ENCODE measurements around the gene ZNF445.
A peak's percentile ranks its signal among the peaks of the same experiment; 100 is the strongest.

Gene ZNF445

GRCh38 chr3:44516230-44516629 lies 38.8 kb upstream of the ZNF445 start:
- peaks cover under 1% of the 10 kb centered on the region for H3K4me1 ChIP-seq (ENCODE audit: control insufficient read depth, low read depth, low read length)

DNA sequence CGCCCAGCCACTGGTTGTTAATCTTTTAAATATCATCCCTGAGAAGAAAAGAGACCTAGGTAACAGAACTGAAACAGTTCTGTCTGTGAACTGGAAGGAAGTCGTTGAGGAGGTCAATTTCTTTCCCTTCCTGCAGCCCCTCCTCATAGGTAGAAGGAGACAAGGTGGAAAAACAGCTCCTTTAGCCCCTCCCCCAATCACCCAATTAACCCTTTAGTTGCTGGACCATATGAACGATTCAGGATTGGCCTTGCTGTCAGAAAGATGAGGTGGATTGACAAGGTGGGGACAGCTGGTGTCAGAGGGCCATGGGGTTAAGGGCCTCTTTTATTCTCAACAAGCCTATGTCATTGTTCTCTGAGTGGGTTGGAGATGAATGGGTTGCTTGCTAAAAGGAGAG lies 36.0 kb upstream of the ZNF445 start:
- no peak overlapping the region for H4K8ac ChIP-seq (ENCODE audit: low read depth, low read length)
- H3K23ac ChIP-seq (ENCODE audit: low read length): no peak overlapping the region
- no peak overlapping the region for H2BK5ac ChIP-seq (ENCODE audit: low read length)
- peak; percentile 28 for DNase-seq
- H2BK15ac ChIP-seq (replicated peaks; ENCODE audit: low read depth): no peak overlapping the region
- H3K4me1 ChIP-seq (ENCODE audit: control insufficient read depth, low read depth, low read length): peaks cover 6% of the 10 kb centered on the region
- no peak overlapping the region for H2BK120ac ChIP-seq (ENCODE audit: low read depth, low read length)
- H3K18ac ChIP-seq (ENCODE audit: low read length): no peak overlapping the region
- peaks cover 7% of the 10 kb centered on the region for H3K79me2 ChIP-seq (ENCODE audit: control insufficient read depth, insufficient read depth, low read length)
- no peak overlapping the region for H2AK5ac ChIP-seq (ENCODE audit: low read length)
- H3K4me2 ChIP-seq (ENCODE audit: low read length): no peak overlapping the region
- peaks cover 4% of the 10 kb centered on the region for H3K79me1 ChIP-seq (ENCODE audit: low read length)
- H3K36me3 ChIP-seq (ENCODE audit: control insufficient read depth, insufficient read depth, low read length): no peaks in the 10 kb centered on the region
- WGBS (ENCODE audit: extremely low coverage, insufficient coverage, low lambda C conversion rate): no CpG with 5 or more reads among the region's 3 CpGs
- H3K27me3 ChIP-seq (ENCODE audit: insufficient read depth, low read length, poor library complexity): no peaks in the 10 kb centered on the region
- H3K56ac ChIP-seq (ENCODE audit: low read length): no peak overlapping the region
- no peak overlapping the region for H3K27ac ChIP-seq (ENCODE audit: low read depth, low read length)
- no peak overlapping the region for H3K4ac ChIP-seq (ENCODE audit: low read depth, low read length)
- no peak overlapping the region for H4K5ac ChIP-seq (ENCODE audit: low read length)
- H3K9ac ChIP-seq (ENCODE audit: low read length): no peak overlapping the region
- H3K4me3 ChIP-seq (ENCODE audit: low read length): no peak overlapping the region

More at GRCh38 chr3:44516230-44516629, 38.8 kb upstream of the ZNF445 start:
- Histone ChIP-seq H3K79me2 (ENCODE audit: control insufficient read depth, insufficient read depth, low read length) (no peaks in the 10 kb centered on the region), H3K27ac (ENCODE audit: low read depth, low read length) (no peak overlapping the region), H3K18ac (ENCODE audit: low read length) (no peak overlapping the region), H2BK5ac (ENCODE audit: low read length) (no peak overlapping the region), H3K23ac (ENCODE audit: low read length) (no peak overlapping the region), H4K8ac (ENCODE audit: low read depth, low read length) (no peak overlapping the region), H3K4me3 (ENCODE audit: low read length) (no peak overlapping the region), H2BK120ac (ENCODE audit: low read depth, low read length) (no peak overlapping the region), H3K56ac (ENCODE audit: low read length) (no peak overlapping the region), H3K27me3 (ENCODE audit: insufficient read depth, low read length, poor library complexity) (no peaks in the 10 kb centered on the region), H3K4ac (ENCODE audit: low read depth, low read length) (no peak overlapping the region), H3K36me3 (ENCODE audit: control insufficient read depth, insufficient read depth, low read length) (no peaks in the 10 kb centered on the region), H4K5ac (ENCODE audit: low read length) (no peak overlapping the region), H3K79me1 (ENCODE audit: low read length) (no peaks in the 10 kb centered on the region), H3K4me2 (ENCODE audit: low read length) (no peak overlapping the region), H2BK15ac (replicated peaks; ENCODE audit: low read depth) (no peak overlapping the region), H2AK5ac (ENCODE audit: low read length) (no peak overlapping the region), H3K9ac (ENCODE audit: low read length) (no peak overlapping the region)
- no peak for DNase-seq
- no CpG with 5 or more reads among the region's 3 CpGs for WGBS (ENCODE audit: extremely low coverage, insufficient coverage, low lambda C conversion rate)

GRCh38 chr3:44511238-44511566 lies 33.7 kb upstream of the ZNF445 start:
- no peak overlapping the region for H3K27ac ChIP-seq (ENCODE audit: low read depth, low read length)
- H3K4me3 ChIP-seq (ENCODE audit: low read length): no peak overlapping the region
- peak overlapping the region; percentile 71 for H4K5ac ChIP-seq (ENCODE audit: low read length)

DNA sequence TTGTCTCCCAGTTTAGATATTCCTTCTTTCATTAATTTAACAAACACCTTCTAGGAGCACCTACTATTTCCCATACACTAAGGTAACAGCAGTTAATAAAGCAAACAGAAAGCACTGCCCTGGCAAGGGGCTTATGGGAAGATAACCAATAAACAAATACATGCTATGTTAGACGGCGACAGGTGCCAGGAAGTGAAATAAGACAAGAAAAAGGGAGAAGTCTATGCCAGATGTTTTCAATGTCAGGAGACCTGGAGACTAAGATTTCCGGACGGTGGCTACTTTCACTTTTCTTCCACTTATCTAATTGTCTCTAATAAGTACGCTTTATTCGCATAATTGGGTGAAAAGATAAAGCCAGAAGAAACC lies 32.5 kb upstream of the ZNF445 start:
- Histone ChIP-seq H4K5ac (ENCODE audit: low read length) (no peak overlapping the region), H2BK120ac (ENCODE audit: low read depth, low read length) (no peak overlapping the region), H3K27ac (ENCODE audit: low read depth, low read length) (no peak overlapping the region), H3K56ac (ENCODE audit: low read length) (peak overlapping the region; percentile 86), H3K4ac (ENCODE audit: low read depth, low read length) (peak overlapping the region; percentile 84), H3K4me1 (ENCODE audit: control insufficient read depth, low read depth, low read length) (peaks cover 6% of the 10 kb centered on the region), H3K4me3 (ENCODE audit: low read length) (peak overlapping the region; percentile 49), H2BK15ac (replicated peaks; ENCODE audit: low read depth) (no peak overlapping the region), H2BK5ac (ENCODE audit: low read length) (no peak overlapping the region), H3K36me3 (ENCODE audit: control insufficient read depth, insufficient read depth, low read length) (no peaks in the 10 kb centered on the region), H3K27me3 (ENCODE audit: insufficient read depth, low read length, poor library complexity) (no peaks in the 10 kb centered on the region), H3K4me2 (ENCODE audit: low read length) (peak overlapping the region; percentile 68), H3K23ac (ENCODE audit: low read length) (no peak overlapping the region), H4K8ac (ENCODE audit: low read depth, low read length) (no peak overlapping the region), H3K18ac (ENCODE audit: low read length) (peak overlapping the region; percentile 29), H2AK5ac (ENCODE audit: low read length) (no peak overlapping the region), H3K79me1 (ENCODE audit: low read length) (peaks cover 6% of the 10 kb centered on the region), H3K9ac (ENCODE audit: low read length) (peak overlapping the region; percentile 69), H3K79me2 (ENCODE audit: control insufficient read depth, insufficient read depth, low read length) (peaks cover 18% of the 10 kb centered on the region)
- no CpG with 5 or more reads among the region's 6 CpGs for WGBS (ENCODE audit: extremely low coverage, insufficient coverage, low lambda C conversion rate)
- no peak for DNase-seq

More at GRCh38 chr3:44511238-44511566, 33.7 kb upstream of the ZNF445 start:
- Histone ChIP-seq H2BK120ac (ENCODE audit: low read depth, low read length) (no peak overlapping the region), H3K36me3 (ENCODE audit: control insufficient read depth, insufficient read depth, low read length) (no peaks in the 10 kb centered on the region), H3K79me1 (ENCODE audit: low read length) (peaks cover 6% of the 10 kb centered on the region), H2BK5ac (ENCODE audit: low read length) (no peak overlapping the region), H3K9ac (ENCODE audit: low read length) (peak overlapping the region; percentile 78), H3K4me1 (ENCODE audit: control insufficient read depth, low read depth, low read length) (peaks cover 6% of the 10 kb centered on the region), H2AK5ac (ENCODE audit: low read length) (no peak overlapping the region), H2BK15ac (replicated peaks; ENCODE audit: low read depth) (no peak overlapping the region), H3K27me3 (ENCODE audit: insufficient read depth, low read length, poor library complexity) (no peaks in the 10 kb centered on the region), H3K18ac (ENCODE audit: low read length) (peak overlapping the region; percentile 29), H3K56ac (ENCODE audit: low read length) (peak overlapping the region; percentile 88), H4K8ac (ENCODE audit: low read depth, low read length) (no peak overlapping the region), H3K23ac (ENCODE audit: low read length) (no peak overlapping the region), H3K4me2 (ENCODE audit: low read length) (peak overlapping the region; percentile 30), H3K79me2 (ENCODE audit: control insufficient read depth, insufficient read depth, low read length) (peaks cover 17% of the 10 kb centered on the region), H3K4ac (ENCODE audit: low read depth, low read length) (no peak overlapping the region)
- no CpG with 5 or more reads among the region's 4 CpGs for WGBS (ENCODE audit: extremely low coverage, insufficient coverage, low lambda C conversion rate)
- DNase-seq: no peak

DNA sequence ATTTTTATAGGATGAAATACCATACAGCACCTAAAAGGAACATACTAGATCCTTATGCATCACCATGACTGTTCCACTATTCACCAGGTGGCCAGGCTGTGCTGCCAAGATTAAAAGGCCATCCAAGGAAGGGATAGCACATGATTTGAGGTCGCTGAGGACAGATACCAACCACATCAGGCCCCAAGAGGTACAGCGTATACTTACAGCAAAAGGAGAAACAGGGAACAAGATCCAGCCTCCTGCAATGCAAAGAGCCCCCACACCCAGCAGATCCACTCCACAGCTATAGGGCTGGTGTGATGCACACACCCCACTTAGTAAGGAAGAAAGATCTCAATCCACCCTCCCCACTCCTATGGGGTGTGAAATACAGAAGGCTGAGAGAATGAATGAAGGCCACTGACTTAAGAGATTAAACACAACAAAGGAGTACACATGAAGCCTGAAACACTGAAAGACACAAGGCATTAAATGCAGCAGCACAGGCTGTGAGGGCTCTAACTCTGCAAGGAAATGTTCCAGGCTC lies 32.0 kb upstream of the ZNF445 start:
- Histone ChIP-seq H2AK5ac (ENCODE audit: low read length) (no peak overlapping the region), H4K8ac (ENCODE audit: low read depth, low read length) (no peak overlapping the region), H3K18ac (ENCODE audit: low read length) (no peak overlapping the region), H4K5ac (ENCODE audit: low read length) (no peak overlapping the region), H2BK5ac (ENCODE audit: low read length) (no peak overlapping the region), H2BK15ac (replicated peaks; ENCODE audit: low read depth) (no peak overlapping the region), H3K56ac (ENCODE audit: low read length) (no peak overlapping the region), H3K79me2 (ENCODE audit: control insufficient read depth, insufficient read depth, low read length) (peaks cover 18% of the 10 kb centered on the region), H3K4me3 (ENCODE audit: low read length) (no peak overlapping the region), H3K27me3 (ENCODE audit: insufficient read depth, low read length, poor library complexity) (no peaks in the 10 kb centered on the region), H3K27ac (ENCODE audit: low read depth, low read length) (no peak overlapping the region), H3K4me1 (ENCODE audit: control insufficient read depth, low read depth, low read length) (peaks cover 6% of the 10 kb centered on the region), H3K23ac (ENCODE audit: low read length) (no peak overlapping the region), H3K9ac (ENCODE audit: low read length) (peak overlapping the region; percentile 31), H3K4ac (ENCODE audit: low read depth, low read length) (no peak overlapping the region), H3K79me1 (ENCODE audit: low read length) (peaks cover 6% of the 10 kb centered on the region), H2BK120ac (ENCODE audit: low read depth, low read length) (no peak overlapping the region), H3K36me3 (ENCODE audit: control insufficient read depth, insufficient read depth, low read length) (no peaks in the 10 kb centered on the region), H3K4me2 (ENCODE audit: low read length) (peak overlapping the region; percentile 56)
- peak; percentile 8 for DNase-seq
- WGBS (ENCODE audit: extremely low coverage, insufficient coverage, low lambda C conversion rate): no CpG with 5 or more reads among the region's 2 CpGs

- Histone ChIP-seq H3K4me1 (ENCODE audit: control insufficient read depth, low read depth, low read length) (peaks cover 6% of the 10 kb centered on the region), H3K18ac (ENCODE audit: low read length) (no peak overlapping the region), H2BK120ac (ENCODE audit: low read depth, low read length) (no peak overlapping the region), H3K79me1 (ENCODE audit: low read length) (peaks cover 10% of the 10 kb centered on the region), H2AK5ac (ENCODE audit: low read length) (no peak overlapping the region), H4K5ac (ENCODE audit: low read length) (no peak overlapping the region), H3K4me3 (ENCODE audit: low read length) (no peak overlapping the region), H3K27ac (ENCODE audit: low read depth, low read length) (no peak overlapping the region), H3K4ac (ENCODE audit: low read depth, low read length) (no peak overlapping the region), H2BK15ac (replicated peaks; ENCODE audit: low read depth) (no peak overlapping the region), H3K36me3 (ENCODE audit: control insufficient read depth, insufficient read depth, low read length) (no peaks in the 10 kb centered on the region), H3K9ac (ENCODE audit: low read length) (no peak overlapping the region), H4K8ac (ENCODE audit: low read depth, low read length) (no peak overlapping the region), H3K56ac (ENCODE audit: low read length) (no peak overlapping the region), H3K79me2 (ENCODE audit: control insufficient read depth, insufficient read depth, low read length) (peaks cover 22% of the 10 kb centered on the region), H3K4me2 (ENCODE audit: low read length) (no peak overlapping the region), H3K23ac (ENCODE audit: low read length) (no peak overlapping the region), H2BK5ac (ENCODE audit: low read length) (no peak overlapping the region), H3K27me3 (ENCODE audit: insufficient read depth, low read length, poor library complexity) (no peaks in the 10 kb centered on the region)
- DNase-seq: peak; percentile 13
- no CpG with 5 or more reads among the region's 5 CpGs for WGBS (ENCODE audit: extremely low coverage, insufficient coverage, low lambda C conversion rate)
Observed at GRCh38 chr3:44506961-44507360, 29.5 kb upstream of the ZNF445 start.

All from mesendoderm (in vitro differentiated cells).